SK-N-SH (cell line): ENCODE measurements around the gene ETF1. TPM values are rescaled to one million over a fixed set of nuclear protein-coding genes. Genes with fewer than 3 reads are reported as not detected.

Source experiments
- CTCF ChIA-PET: fragments of 300-600, 350-600 bp; formaldehyde crosslinking; extraction: SDS; loops from one replicate; lab custom pipeline; 2021; lab: Yijun Ruan, JAX
- POLR2A ChIA-PET: fragments of 350-600 bp; sonication (Branson Sonifier 250); formaldehyde crosslinking; extraction: SDS; loops from one replicate; lab custom pipeline; 2020; ENCODE audit warnings: antibody characterized with exemption, inconsistent platforms; lab: Yijun Ruan, JAX
- DNase-seq: peaks from one replicate; pipeline ENCODE4 v3.0.0; 2012
- H2AFZ ChIP-seq: fragments of 200-600 bp; sonication (generic); 2 replicates; pipeline ENCODE4 v1.8.1; 2016; ENCODE audit warnings: antibody characterized with exemption, mild to moderate bottlenecking, low read depth
- H3F3A ChIP-seq: fragments of 200-600 bp; sonication (generic); replicated peaks from 2 replicates; pipeline ENCODE3; 2016; ENCODE audit warnings: antibody characterized with exemption, mild to moderate bottlenecking; ENCODE audit not compliant: insufficient read depth
- H3K27ac ChIP-seq, 2 experiments: fragments of 200-500 bp in 1 of 2; fragments of 200-600 bp in 1 of 2; sonication (Bioruptor generic) in 1 of 2; sonication (generic), shearing (Covaris generic) in 1 of 2; 2 replicates each; pipeline versions ENCODE4 v1.5.1 to v1.6.1; 2014 to 2016; ENCODE audit warnings: low read depth in 2 of 2, inconsistent platforms in 1 of 2, low read length in 1 of 2, mild to moderate bottlenecking in 1 of 2, mixed read lengths in 1 of 2
- H3K27me3 ChIP-seq: fragments of 200-600 bp; sonication (generic), shearing (Covaris generic); 2 replicates; pipeline ENCODE4 v1.6.1; 2016; ENCODE audit warnings: mixed run types; ENCODE audit not compliant: insufficient read depth
- H3K36me3 ChIP-seq, 2 experiments: fragments of 200-500 bp in 1 of 2; fragments of 200-600 bp in 1 of 2; sonication (Bioruptor generic) in 1 of 2; sonication (generic) in 1 of 2; replicated peaks in 1 of 2; 2 replicates each; pipeline versions ENCODE3 to v1.5.1; 2014 to 2016; ENCODE audit warnings: low read length in 1 of 2, mild to moderate bottlenecking in 1 of 2; ENCODE audit not compliant: insufficient read depth in 2 of 2, control insufficient read depth in 1 of 2
- H3K4me1 ChIP-seq, 2 experiments: fragments of 200-500 bp in 1 of 2; fragments of 200-600 bp in 1 of 2; sonication (Bioruptor generic) in 1 of 2; sonication (generic), shearing (Covaris generic) in 1 of 2; 2 replicates each; pipeline versions ENCODE4 v1.5.1 to v1.6.1; 2014 to 2016; ENCODE audit warnings: low read depth in 1 of 2, low read length in 1 of 2, mixed run types in 1 of 2; ENCODE audit not compliant: insufficient read depth in 2 of 2, control insufficient read depth in 1 of 2
- H3K4me2 ChIP-seq: fragments of 200-600 bp; sonication (generic), shearing (Covaris generic); 2 replicates; pipeline ENCODE4 v1.6.1; 2017; ENCODE audit warnings: mixed run types
- H3K4me3 ChIP-seq, 2 experiments: fragments of 200-500 bp in 1 of 2; fragments of 200-600 bp in 1 of 2; sonication (Bioruptor generic) in 1 of 2; sonication (generic), shearing (Covaris generic) in 1 of 2; 2 replicates each; pipeline versions ENCODE4 v1.5.1 to v1.8.1; 2014 to 2016; ENCODE audit warnings: low read depth in 2 of 2, inconsistent platforms in 1 of 2, low read length in 1 of 2, mild to moderate bottlenecking in 1 of 2, mixed read lengths in 1 of 2, moderate library complexity in 1 of 2
- H3K79me2 ChIP-seq: fragments of 200-600 bp; sonication (generic); 2 replicates; pipeline ENCODE4 v1.8.1; 2017; ENCODE audit warnings: mild to moderate bottlenecking; ENCODE audit not compliant: insufficient read depth
- H3K9ac ChIP-seq: fragments of 200-600 bp; sonication (generic); 2 replicates; pipeline ENCODE4 v1.6.1; 2017; ENCODE audit warnings: mixed run types
- H3K9me2 ChIP-seq: fragments of 200-600 bp; sonication (generic); 2 replicates; pipeline ENCODE4 v1.6.1; 2017; ENCODE audit warnings: mixed run types
- H3K9me3 ChIP-seq: fragments of 200-600 bp; sonication (generic); 2 replicates; pipeline ENCODE4 v1.6.1; 2017; ENCODE audit warnings: mixed run types, mild to moderate bottlenecking, moderate library complexity
- H4K20me1 ChIP-seq: fragments of 200-600 bp; sonication (generic); 2 replicates; pipeline ENCODE4 v1.6.1; 2017; ENCODE audit warnings: mild to moderate bottlenecking, mixed run types; ENCODE audit not compliant: insufficient read depth
- CHD2 ChIP-seq: fragments of 150-350 bp; IDR thresholded peaks from 2 replicates; pipeline ENCODE4 v1.6.1; 2018; ENCODE audit warnings: low read length; ENCODE audit not compliant: partially characterized antibody
- ELF1 ChIP-seq: IDR thresholded peaks from 2 replicates; pipeline ENCODE4 v1.4.0; 2012
- EP300 ChIP-seq, 2 experiments: IDR thresholded peaks; 2 replicates each; pipeline versions ENCODE4 v1.4.0 to v1.6.1; 2012; ENCODE audit warnings: borderline replicate concordance in 1 of 2, low read depth in 1 of 2, low read length in 1 of 2
- FOXM1 ChIP-seq: IDR thresholded peaks from 2 replicates; pipeline ENCODE4 v1.4.0; 2012; ENCODE audit warnings: low read depth, mild to moderate bottlenecking
- JUND ChIP-seq: IDR thresholded peaks from 2 replicates; pipeline ENCODE4 v1.4.0; 2012
- MEF2A ChIP-seq: IDR thresholded peaks from 2 replicates; pipeline ENCODE4 v1.4.0; 2012; ENCODE audit warnings: low read depth, borderline replicate concordance
- MXI1 ChIP-seq: IDR thresholded peaks from 2 replicates; pipeline ENCODE4 v1.6.1; 2012; ENCODE audit warnings: mild to moderate bottlenecking, low read depth, low read length, improper control_type of control experiment
- NFIC ChIP-seq: IDR thresholded peaks from 2 replicates; pipeline ENCODE4 v1.4.0; 2012; ENCODE audit warnings: borderline replicate concordance
- NRF1 ChIP-seq: IDR thresholded peaks from 2 replicates; pipeline ENCODE4 v1.6.1; 2012; ENCODE audit warnings: low read depth, mild to moderate bottlenecking, low read length
- POLR2AphosphoS5 ChIP-seq: IDR thresholded peaks from 2 replicates; pipeline ENCODE4 v1.6.1; 2012; ENCODE audit warnings: low read depth, low read length
- RAD21 ChIP-seq: IDR thresholded peaks from 2 replicates; pipeline ENCODE4 v1.6.1; 2012; ENCODE audit warnings: mild to moderate bottlenecking, low read length
- RCOR1 ChIP-seq: fragments of 150-350 bp; IDR thresholded peaks from 2 replicates; pipeline ENCODE4 v1.6.1; 2017; ENCODE audit warnings: antibody characterized with exemption, low read length
- RFX5 ChIP-seq: IDR thresholded peaks from 2 replicates; pipeline ENCODE4 v1.6.1; 2012; ENCODE audit warnings: mild to moderate bottlenecking, improper control_type of control experiment, low read length
- SIN3A ChIP-seq: IDR thresholded peaks from 2 replicates; pipeline ENCODE4 v1.6.1; 2012; ENCODE audit warnings: low read depth, mild to moderate bottlenecking, low read length, moderate library complexity, borderline replicate concordance
- TCF12 ChIP-seq: IDR thresholded peaks from 2 replicates; pipeline ENCODE4 v1.4.0; 2012
- WGBS: methylation state at CpG from one replicate; pipeline ENCODE4 v1.1.6; 2017; ENCODE audit warnings: low lambda C conversion rate; 5-methylcytosine and 5-hydroxymethylcytosine counted together
- polyA plus RNA-seq, 3 experiments: library from polyadenylated mRNA; depleted of rRNA; stranded (reverse); fragments of >200 nt; gene quantifications; 2 replicates each; pipeline ENCODE4 v1.2.3, GENCODE V29; 2012
- TF ChIP-seq, protein P1 (sequence below): IDR thresholded peaks from 2 replicates; pipeline ENCODE4 v1.6.1; 2012; ENCODE audit warnings: mild to moderate bottlenecking, low read depth, low read length, moderate library complexity
- TF ChIP-seq, protein P2 (sequence below): IDR thresholded peaks from 2 replicates; pipeline ENCODE4; 2012
- TF ChIP-seq, protein P3 (sequence below): IDR thresholded peaks from 2 replicates; pipeline ENCODE4 v1.4.0; 2012; ENCODE audit warnings: low read depth, borderline replicate concordance

ETF1 gene
- polyA plus RNA-seq, 1 of the 3 experiments (the other 2 are of a cell fraction): 36.7 TPM

DNA sequence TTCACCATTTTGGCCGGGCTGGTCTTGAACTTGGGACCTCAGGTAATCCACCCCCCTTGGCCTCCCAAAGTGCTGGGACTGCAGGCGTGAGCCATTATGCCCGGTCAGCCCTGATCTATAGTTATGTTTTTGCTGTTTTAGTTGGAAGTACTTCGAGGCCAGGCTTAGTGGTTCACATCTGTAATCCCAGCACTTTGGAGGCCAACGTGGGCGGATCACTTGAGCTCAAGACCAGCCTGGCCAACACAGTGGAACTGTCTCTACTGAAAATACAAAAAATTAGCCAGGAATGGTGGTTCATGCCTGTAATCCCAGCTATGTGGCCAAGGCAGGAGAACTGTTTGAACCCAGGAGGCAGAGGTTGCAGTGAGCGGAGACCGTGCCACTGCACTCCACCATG lies 30.2 kb upstream of the ETF1 start:
- no peak for DNase-seq
- H3K4me1 ChIP-seq: peaks cover 2 to 10% of the 10 kb centered on the region in 2 experiments; a peak in 2 of 4 replicates
- peaks cover 36 to 52% of the 10 kb centered on the region in 2 experiments for H3K36me3 ChIP-seq
- peaks cover 12% of the 10 kb centered on the region for H3F3A ChIP-seq
- H4K20me1 ChIP-seq: peaks cover 8% of the 10 kb centered on the region
- POLR2A ChIA-PET: interaction anchor here (1.0 kb wide), 1 partner anchor 769 kb away, joined by 5 read pairs; no protein-coding TSS in a partner anchor
- H2AFZ ChIP-seq: no peak overlapping the region
- WGBS: 80% methylated on average over 7 of the region's 8 CpGs
- peaks cover 68% of the 10 kb centered on the region for H3K79me2 ChIP-seq
- H3K9me2 ChIP-seq: no peaks in the 10 kb centered on the region
- peak overlapping the region; percentile 84 for H3K4me2 ChIP-seq
- TF ChIP-seq NFIC (no peak), JUND (no peak), EP300 (IDR thresholded peaks at IDR 0.05; ENCODE audit: borderline replicate concordance in 1 of 2, low read depth in 1 of 2, low read length in 1 of 2) (no peak), RAD21 (no peak), NRF1 (no peak), RFX5 (no peak), MEF2A (no peak), FOXM1 (no peak), MXI1 (no peak), TCF12 (no peak), SIN3A (no peak), ELF1 (no peak), POLR2AphosphoS5 (no peak), RCOR1 (no peak), CHD2 (no peak)
- TF ChIP-seq, protein P1, sequence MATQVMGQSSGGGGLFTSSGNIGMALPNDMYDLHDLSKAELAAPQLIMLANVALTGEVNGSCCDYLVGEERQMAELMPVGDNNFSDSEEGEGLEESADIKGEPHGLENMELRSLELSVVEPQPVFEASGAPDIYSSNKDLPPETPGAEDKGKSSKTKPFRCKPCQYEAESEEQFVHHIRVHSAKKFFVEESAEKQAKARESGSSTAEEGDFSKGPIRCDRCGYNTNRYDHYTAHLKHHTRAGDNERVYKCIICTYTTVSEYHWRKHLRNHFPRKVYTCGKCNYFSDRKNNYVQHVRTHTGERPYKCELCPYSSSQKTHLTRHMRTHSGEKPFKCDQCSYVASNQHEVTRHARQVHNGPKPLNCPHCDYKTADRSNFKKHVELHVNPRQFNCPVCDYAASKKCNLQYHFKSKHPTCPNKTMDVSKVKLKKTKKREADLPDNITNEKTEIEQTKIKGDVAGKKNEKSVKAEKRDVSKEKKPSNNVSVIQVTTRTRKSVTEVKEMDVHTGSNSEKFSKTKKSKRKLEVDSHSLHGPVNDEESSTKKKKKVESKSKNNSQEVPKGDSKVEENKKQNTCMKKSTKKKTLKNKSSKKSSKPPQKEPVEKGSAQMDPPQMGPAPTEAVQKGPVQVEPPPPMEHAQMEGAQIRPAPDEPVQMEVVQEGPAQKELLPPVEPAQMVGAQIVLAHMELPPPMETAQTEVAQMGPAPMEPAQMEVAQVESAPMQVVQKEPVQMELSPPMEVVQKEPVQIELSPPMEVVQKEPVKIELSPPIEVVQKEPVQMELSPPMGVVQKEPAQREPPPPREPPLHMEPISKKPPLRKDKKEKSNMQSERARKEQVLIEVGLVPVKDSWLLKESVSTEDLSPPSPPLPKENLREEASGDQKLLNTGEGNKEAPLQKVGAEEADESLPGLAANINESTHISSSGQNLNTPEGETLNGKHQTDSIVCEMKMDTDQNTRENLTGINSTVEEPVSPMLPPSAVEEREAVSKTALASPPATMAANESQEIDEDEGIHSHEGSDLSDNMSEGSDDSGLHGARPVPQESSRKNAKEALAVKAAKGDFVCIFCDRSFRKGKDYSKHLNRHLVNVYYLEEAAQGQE: no peak
- TF ChIP-seq, protein P2, sequence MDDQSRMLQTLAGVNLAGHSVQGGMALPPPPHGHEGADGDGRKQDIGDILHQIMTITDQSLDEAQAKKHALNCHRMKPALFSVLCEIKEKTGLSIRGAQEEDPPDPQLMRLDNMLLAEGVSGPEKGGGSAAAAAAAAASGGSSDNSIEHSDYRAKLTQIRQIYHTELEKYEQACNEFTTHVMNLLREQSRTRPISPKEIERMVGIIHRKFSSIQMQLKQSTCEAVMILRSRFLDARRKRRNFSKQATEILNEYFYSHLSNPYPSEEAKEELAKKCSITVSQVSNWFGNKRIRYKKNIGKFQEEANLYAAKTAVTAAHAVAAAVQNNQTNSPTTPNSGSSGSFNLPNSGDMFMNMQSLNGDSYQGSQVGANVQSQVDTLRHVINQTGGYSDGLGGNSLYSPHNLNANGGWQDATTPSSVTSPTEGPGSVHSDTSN: no peak
- TF ChIP-seq, protein P3, sequence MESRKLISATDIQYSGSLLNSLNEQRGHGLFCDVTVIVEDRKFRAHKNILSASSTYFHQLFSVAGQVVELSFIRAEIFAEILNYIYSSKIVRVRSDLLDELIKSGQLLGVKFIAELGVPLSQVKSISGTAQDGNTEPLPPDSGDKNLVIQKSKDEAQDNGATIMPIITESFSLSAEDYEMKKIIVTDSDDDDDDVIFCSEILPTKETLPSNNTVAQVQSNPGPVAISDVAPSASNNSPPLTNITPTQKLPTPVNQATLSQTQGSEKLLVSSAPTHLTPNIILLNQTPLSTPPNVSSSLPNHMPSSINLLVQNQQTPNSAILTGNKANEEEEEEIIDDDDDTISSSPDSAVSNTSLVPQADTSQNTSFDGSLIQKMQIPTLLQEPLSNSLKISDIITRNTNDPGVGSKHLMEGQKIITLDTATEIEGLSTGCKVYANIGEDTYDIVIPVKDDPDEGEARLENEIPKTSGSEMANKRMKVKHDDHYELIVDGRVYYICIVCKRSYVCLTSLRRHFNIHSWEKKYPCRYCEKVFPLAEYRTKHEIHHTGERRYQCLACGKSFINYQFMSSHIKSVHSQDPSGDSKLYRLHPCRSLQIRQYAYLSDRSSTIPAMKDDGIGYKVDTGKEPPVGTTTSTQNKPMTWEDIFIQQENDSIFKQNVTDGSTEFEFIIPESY: no peak
- TF ChIP-seq, all 33 proteins: peak for 0
- CTCF ChIA-PET: interaction anchor here (0.8 to 1.2 kb wide), 3 partner anchors 22 to 69 kb away, joined by 3 to 4 read pairs (median 4); no protein-coding TSS in a partner anchor
- no peaks in the 10 kb centered on the region for H3K27me3 ChIP-seq
- H3K9ac ChIP-seq: no peak overlapping the region
- peak overlapping the region in 1 of 2 experiments; percentile 98; a peak in 1 of 4 replicates for H3K27ac ChIP-seq
- no peaks in the 10 kb centered on the region for H3K9me3 ChIP-seq
- no peak overlapping the region for H3K4me3 ChIP-seq
